ENCODE results near the gene LNP1. TPM values are rescaled to one million over a fixed set of nuclear protein-coding genes. Genes with fewer than 3 reads are reported as not detected.

LNP1 gene
- total and polyA plus RNA-seq, 10 of the 15 experiments (the other 5 are each of a cell fraction or from before 2014, with no cell fraction given) = 2.1 to 4.2 (median 2.7) TPM

GRCh38 chr3:100503448-100503847 is 102.1 kb downstream of the LNP1 start:
- ChIA-PET SMC1A (ENCODE audit: uncharacterized antibody, unreplicated experiment) (no interaction called here), CTCF (no interaction called here), POLR2A (interaction anchor here (1.1 to 1.4 kb wide), 2 partner anchors 11 to 17 kb away, joined by 3 to 4 read pairs; partner anchors contain the start of gene TMEM45A), RAD21 (ENCODE audit: unreplicated experiment) (interaction anchor here (1.0 kb wide), 1 partner anchor 86 kb away, joined by 3 read pairs; no protein-coding TSS in a partner anchor)
- TF ChIP-seq SPI1 (IDR thresholded peaks at IDR 0.05; ENCODE audit: borderline replicate concordance, insufficient read depth, low read depth, low read length) (peak; percentile 68; the same call in 1 of the 2 replicates), ZNF24 (IDR thresholded peaks at IDR 0.05) (0 out of 2 replicates have a peak, but pooled peaks have one; percentile 10), CHD2 (IDR thresholded peaks at IDR 0.05; ENCODE audit: borderline replicate concordance, low read depth, low read length) (no peak), SKIL (IDR thresholded peaks at IDR 0.05; ENCODE audit: low read depth, poor library complexity, severe bottlenecking) (no peak), BMI1 (IDR thresholded peaks at IDR 0.05; ENCODE audit: borderline replicate concordance) (no peak), RB1 (IDR thresholded peaks at IDR 0.05; ENCODE audit: borderline replicate concordance) (no peak), SMAD1 (IDR thresholded peaks at IDR 0.05; ENCODE audit: low read depth, partially characterized antibody) (no peak), IKZF2 (IDR thresholded peaks at IDR 0.05) (0 out of 4 replicates have a peak, but pooled peaks of 1 of the 2 experiments have one; percentile 21)
- TF ChIP-seq, protein P1, sequence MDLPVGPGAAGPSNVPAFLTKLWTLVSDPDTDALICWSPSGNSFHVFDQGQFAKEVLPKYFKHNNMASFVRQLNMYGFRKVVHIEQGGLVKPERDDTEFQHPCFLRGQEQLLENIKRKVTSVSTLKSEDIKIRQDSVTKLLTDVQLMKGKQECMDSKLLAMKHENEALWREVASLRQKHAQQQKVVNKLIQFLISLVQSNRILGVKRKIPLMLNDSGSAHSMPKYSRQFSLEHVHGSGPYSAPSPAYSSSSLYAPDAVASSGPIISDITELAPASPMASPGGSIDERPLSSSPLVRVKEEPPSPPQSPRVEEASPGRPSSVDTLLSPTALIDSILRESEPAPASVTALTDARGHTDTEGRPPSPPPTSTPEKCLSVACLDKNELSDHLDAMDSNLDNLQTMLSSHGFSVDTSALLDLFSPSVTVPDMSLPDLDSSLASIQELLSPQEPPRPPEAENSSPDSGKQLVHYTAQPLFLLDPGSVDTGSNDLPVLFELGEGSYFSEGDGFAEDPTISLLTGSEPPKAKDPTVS (IDR thresholded peaks at IDR 0.05; ENCODE audit: low read depth, low read length) = no peak
- H3K36me3 ChIP-seq (ENCODE audit: control insufficient read depth in 2 of 2, insufficient read depth in 2 of 2, low read length in 1 of 2) = no peaks in the 10 kb centered on the region
- H4K20me1 ChIP-seq (ENCODE audit: control insufficient read depth, insufficient read depth) = no peaks in the 10 kb centered on the region
- intact Hi-C loops (cut with micrococcal nuclease; ENCODE audit: unreplicated experiment) (no loop called here), in situ Hi-C loops (cut with MboI) (no loop called here)
- FAIRE-seq (peak; percentile 35), ATAC-seq (peak; percentile 28; the same call in 1 of the 3 replicates), DNase-seq (ENCODE audit: low read depth, low spot score) (no peak)
- no peak overlapping the region for H3K4me2 ChIP-seq (ENCODE audit: control insufficient read depth, insufficient read depth)
- H3K27ac ChIP-seq (ENCODE audit: control insufficient read depth, insufficient read depth) = no peak overlapping the region
- H2AFZ ChIP-seq (ENCODE audit: control insufficient read depth, low read depth, low read length) = no peak overlapping the region
- no peak overlapping the region for H3K9ac ChIP-seq (ENCODE audit: control insufficient read depth, insufficient read depth, low read length)
- 0 out of 2 replicates have a peak, but pooled peaks cover 3% of the 10 kb centered on the region for H3K4me1 ChIP-seq (ENCODE audit: control insufficient read depth, insufficient read depth, low read length)
- H3K79me2 ChIP-seq (ENCODE audit: control insufficient read depth, insufficient read depth, low read length) = no peaks in the 10 kb centered on the region
- peaks cover 7% of the 10 kb centered on the region; the same call in 2 of the 3 replicates for H3K9me3 ChIP-seq (replicated peaks; ENCODE audit: control insufficient read depth, insufficient read depth, low read length)
- WGBS (ENCODE audit: insufficient coverage, insufficient replicate concordance, low lambda C conversion rate, missing lambda C conversion rate) = 0% methylated on average over 1 of the region's 1 CpG
- no peaks in the 10 kb centered on the region for H3K27me3 ChIP-seq (replicated peaks in 1 of 2; ENCODE audit: control insufficient read depth in 2 of 2, insufficient read depth in 2 of 2, low read length in 1 of 2)
- H3K4me3 ChIP-seq = no peak overlapping the region
- no TSS peak for BruUV-seq (replicated peaks)

Other genes starting within 250 kb of the LNP1 start
- 16.0 and 20.0 TPM in 2 replicates for gene TBC1D23, start 140.5 kb upstream of the LNP1 start, total RNA-seq (2014; rRNA removed)
- 18.6 and 19.4 TPM in 2 replicates for gene TBC1D23, start 140.5 kb upstream of the LNP1 start, total RNA-seq (2014; rRNA removed; fragmentation: Illumina TruSeq; extraction: Trizol)
- gene TBC1D23, start 140.5 kb upstream of the LNP1 start, total RNA-seq (2021) = 17.0 and 18.1 TPM in 2 replicates
- 22.8 and 36.0 TPM in 2 replicates for gene TBC1D23, start 140.5 kb upstream of the LNP1 start, polyA plus RNA-seq (2011; rRNA removed)
- gene TBC1D23, start 140.5 kb upstream of the LNP1 start, polyA plus RNA-seq (2014; fragmentation: Illumina TruSeq; extraction: Trizol) = 12.6 and 15.5 TPM in 2 replicates
- gene TBC1D23, start 140.5 kb upstream of the LNP1 start, polyA plus RNA-seq (2014; fragmentation: Nextera tagmentation; extraction: Ambion mirVana) = 10 to 100 TPM; 13.5 to 16.2 TPM
- gene TBC1D23, start 140.5 kb upstream of the LNP1 start, polyA plus RNA-seq (2014; rRNA removed) = 8.2 and 9.8 TPM in 2 replicates
- 10 to 100 TPM; 20.6 to 23.2 TPM for gene TBC1D23, start 140.5 kb upstream of the LNP1 start, polyA plus RNA-seq (2016; fragmentation: Nextera tagmentation; extraction: Ambion mirVana)
- 49.3 and 50.8 TPM in 2 replicates for gene NIT2, start 66.8 kb upstream of the LNP1 start, total RNA-seq (2014; rRNA removed)
- gene NIT2, start 66.8 kb upstream of the LNP1 start, total RNA-seq (2014; rRNA removed; fragmentation: Illumina TruSeq; extraction: Trizol) = 45.5 and 51.3 TPM in 2 replicates
- gene NIT2, start 66.8 kb upstream of the LNP1 start, total RNA-seq (2021) = 65.8 and 67.3 TPM in 2 replicates
- gene NIT2, start 66.8 kb upstream of the LNP1 start, polyA plus RNA-seq (2011; rRNA removed) = 85.9 and 104 TPM in 2 replicates
- gene NIT2, start 66.8 kb upstream of the LNP1 start, polyA plus RNA-seq (2014; fragmentation: Illumina TruSeq; extraction: Trizol) = 58.5 and 69.2 TPM in 2 replicates
- 100 to 1,000 TPM; 188 to 215 TPM for gene NIT2, start 66.8 kb upstream of the LNP1 start, polyA plus RNA-seq (2014; fragmentation: Nextera tagmentation; extraction: Ambion mirVana)
- 63.4 and 66.9 TPM in 2 replicates for gene NIT2, start 66.8 kb upstream of the LNP1 start, polyA plus RNA-seq (2014; rRNA removed)
- gene NIT2, start 66.8 kb upstream of the LNP1 start, polyA plus RNA-seq (2016; fragmentation: Nextera tagmentation; extraction: Ambion mirVana) = 100 to 1,000 TPM; 158 to 160 TPM
- gene TOMM70, start 450 bp upstream of the LNP1 start, total RNA-seq (2014; rRNA removed) = 44.0 and 44.8 TPM in 2 replicates
- gene TOMM70, start 450 bp upstream of the LNP1 start, total RNA-seq (2014; rRNA removed; fragmentation: Illumina TruSeq; extraction: Trizol) = 62.3 and 64.1 TPM in 2 replicates
- 46.2 and 46.6 TPM in 2 replicates for gene TOMM70, start 450 bp upstream of the LNP1 start, total RNA-seq (2021)
- gene TOMM70, start 450 bp upstream of the LNP1 start, polyA plus RNA-seq (2011; rRNA removed) = 47.8 and 77.8 TPM in 2 replicates
- 57.1 and 68.3 TPM in 2 replicates for gene TOMM70, start 450 bp upstream of the LNP1 start, polyA plus RNA-seq (2014; fragmentation: Illumina TruSeq; extraction: Trizol)
- gene TOMM70, start 450 bp upstream of the LNP1 start, polyA plus RNA-seq (2014; fragmentation: Nextera tagmentation; extraction: Ambion mirVana) = 10 to 100 TPM; 12.7 to 22.6 TPM
- gene TOMM70, start 450 bp upstream of the LNP1 start, polyA plus RNA-seq (2014; rRNA removed) = 34.2 and 38.5 TPM in 2 replicates
- 10 to 100 TPM; 33.6 to 33.8 TPM for gene TOMM70, start 450 bp upstream of the LNP1 start, polyA plus RNA-seq (2016; fragmentation: Nextera tagmentation; extraction: Ambion mirVana)
- 0.34 and 1.0 TPM in 2 replicates for gene TMEM45A, start 91.1 kb downstream of the LNP1 start, total RNA-seq (2014; rRNA removed)
- gene TMEM45A, start 91.1 kb downstream of the LNP1 start, total RNA-seq (2014; rRNA removed; fragmentation: Illumina TruSeq; extraction: Trizol) = 0.72 and 0.78 TPM in 2 replicates
- 0.90 and 1.0 TPM in 2 replicates for gene TMEM45A, start 91.1 kb downstream of the LNP1 start, total RNA-seq (2021)
- gene TMEM45A, start 91.1 kb downstream of the LNP1 start, polyA plus RNA-seq (2011; rRNA removed) = 5.3 and 10.0 TPM in 2 replicates
- gene TMEM45A, start 91.1 kb downstream of the LNP1 start, polyA plus RNA-seq (2014; fragmentation: Illumina TruSeq; extraction: Trizol) = 0.62 and 0.95 TPM in 2 replicates
- 1 to 10 TPM; 2.5 to 3.0 TPM for gene TMEM45A, start 91.1 kb downstream of the LNP1 start, polyA plus RNA-seq (2014; fragmentation: Nextera tagmentation; extraction: Ambion mirVana)
- 0.66 and 0.96 TPM in 2 replicates for gene TMEM45A, start 91.1 kb downstream of the LNP1 start, polyA plus RNA-seq (2014; rRNA removed)
- gene TMEM45A, start 91.1 kb downstream of the LNP1 start, polyA plus RNA-seq (2016; fragmentation: Nextera tagmentation; extraction: Ambion mirVana) = under 1 TPM; 0.60 to 0.77 TPM
- not detected in 2 replicates for gene ADGRG7, start 208.1 kb downstream of the LNP1 start, total RNA-seq (2014; rRNA removed)
- gene ADGRG7, start 208.1 kb downstream of the LNP1 start, total RNA-seq (2014; rRNA removed; fragmentation: Illumina TruSeq; extraction: Trizol) = not detected in 2 replicates
- gene ADGRG7, start 208.1 kb downstream of the LNP1 start, total RNA-seq (2021) = 0.21 TPM in 1 of 2 replicates, not detected in the other
- gene ADGRG7, start 208.1 kb downstream of the LNP1 start, polyA plus RNA-seq (2011; rRNA removed) = 0.09 and 0.14 TPM in 2 replicates
- not detected in 2 replicates for gene ADGRG7, start 208.1 kb downstream of the LNP1 start, polyA plus RNA-seq (2014; fragmentation: Illumina TruSeq; extraction: Trizol)
- under 1 TPM in 1 of 2 experiments, not detected in 1; 0.02 TPM for gene ADGRG7, start 208.1 kb downstream of the LNP1 start, polyA plus RNA-seq (2014; fragmentation: Nextera tagmentation; extraction: Ambion mirVana)
- gene ADGRG7, start 208.1 kb downstream of the LNP1 start, polyA plus RNA-seq (2014; rRNA removed) = not detected in 2 replicates
- not detected for gene ADGRG7, start 208.1 kb downstream of the LNP1 start, polyA plus RNA-seq (2016; fragmentation: Nextera tagmentation; extraction: Ambion mirVana)